GM12801 (cell line): ENCODE data around the gene RPS23.

Experiments used
- CTCF ChIP-seq: IDR thresholded peaks from one replicate; pipeline ENCODE4 v1.5.1; 2011; ENCODE audit warnings: control low read depth; ENCODE audit not compliant: insufficient read length; ENCODE audit errors: extremely low read depth

RPS23 gene

DNA sequence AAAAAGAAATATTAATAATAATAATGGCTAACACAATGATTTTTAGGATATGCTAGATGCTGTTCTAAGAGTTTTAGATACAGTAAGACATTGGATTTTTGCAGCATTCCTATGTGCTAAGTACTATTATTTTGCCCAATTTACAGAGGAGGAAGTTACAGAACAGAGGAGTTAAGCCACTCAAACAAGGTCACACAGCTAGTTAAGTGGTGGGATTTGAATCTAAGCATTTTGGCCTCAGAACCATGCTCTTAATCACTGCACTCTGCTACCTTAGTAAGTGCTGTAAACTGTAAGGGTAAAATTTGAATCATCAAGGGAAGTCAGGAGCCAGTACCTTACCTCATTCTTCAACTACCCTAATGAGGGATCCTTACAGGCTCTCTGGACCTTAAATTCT, 25.4 kb downstream of the RPS23 start:
- TF ChIP-seq CTCF: no peak

DNA sequence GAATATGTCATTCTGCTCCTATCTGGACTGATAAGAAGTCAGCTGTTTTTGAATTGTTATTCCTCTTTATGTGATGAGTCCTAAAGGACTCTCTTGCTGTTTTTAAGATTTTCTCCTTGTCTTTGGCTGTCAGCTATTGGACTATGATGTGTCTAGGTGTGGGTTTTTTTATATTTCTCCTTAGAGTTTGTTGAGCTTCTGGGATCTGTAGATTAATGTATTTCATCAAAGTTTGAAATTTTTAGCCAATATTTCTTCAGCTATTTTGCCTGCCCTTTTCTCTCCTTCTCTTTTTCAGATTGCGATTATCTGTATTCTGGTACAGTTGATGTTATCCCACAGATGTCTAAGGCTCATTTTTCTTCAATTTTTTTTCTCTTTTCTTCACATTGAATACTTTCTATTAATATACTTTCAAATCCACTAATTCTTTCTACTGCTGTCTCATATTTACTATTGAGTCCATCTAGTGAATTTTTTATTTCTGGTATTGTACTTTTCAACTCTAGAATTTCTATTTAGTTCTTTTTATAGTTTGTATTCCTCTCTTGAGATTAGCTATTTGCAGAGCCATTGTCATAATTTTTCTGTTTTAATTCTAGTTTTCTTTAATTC, 31.1 kb downstream of the RPS23 start:
- no peak for TF ChIP-seq CTCF

DNA sequence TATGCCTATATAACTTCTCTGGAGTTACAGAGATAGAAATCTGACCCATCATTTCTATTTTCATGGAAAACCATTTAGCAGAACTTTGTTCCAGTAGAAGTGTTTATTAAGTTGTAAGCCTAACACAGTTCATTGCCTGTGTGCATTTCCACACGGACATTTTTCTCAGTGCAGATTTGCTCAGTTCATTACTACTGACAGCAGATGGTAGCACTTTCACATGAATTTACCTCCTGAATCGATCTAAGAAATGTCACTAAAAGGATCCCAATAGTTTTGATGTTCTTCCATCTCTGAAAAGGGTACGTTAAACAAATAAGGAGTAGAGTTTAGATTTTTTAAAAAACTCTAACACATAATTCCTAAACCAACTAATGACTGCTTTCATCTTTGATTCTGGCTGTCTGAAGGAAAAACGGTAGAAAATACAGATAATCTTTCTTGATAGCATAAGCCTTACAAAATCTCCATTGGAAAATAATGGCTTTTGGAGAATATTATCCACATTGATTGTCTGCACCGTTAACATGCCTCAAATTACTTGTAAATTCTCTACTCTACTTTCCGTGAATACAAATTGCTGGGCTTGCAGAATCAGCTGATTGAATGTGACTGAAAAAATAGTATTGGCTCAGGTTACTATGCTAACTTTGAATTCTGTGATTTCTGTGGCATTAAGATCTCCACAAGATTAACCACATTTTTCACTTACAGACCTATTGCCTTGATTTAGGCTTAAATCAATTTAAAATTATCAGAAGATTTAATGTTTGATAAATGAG, 33.1 kb downstream of the RPS23 start:
- no peak for TF ChIP-seq CTCF

- no peak for TF ChIP-seq CTCF
Observed at GRCh38 chr5:82244151-82244550, 34.0 kb downstream of the RPS23 start.

DNA sequence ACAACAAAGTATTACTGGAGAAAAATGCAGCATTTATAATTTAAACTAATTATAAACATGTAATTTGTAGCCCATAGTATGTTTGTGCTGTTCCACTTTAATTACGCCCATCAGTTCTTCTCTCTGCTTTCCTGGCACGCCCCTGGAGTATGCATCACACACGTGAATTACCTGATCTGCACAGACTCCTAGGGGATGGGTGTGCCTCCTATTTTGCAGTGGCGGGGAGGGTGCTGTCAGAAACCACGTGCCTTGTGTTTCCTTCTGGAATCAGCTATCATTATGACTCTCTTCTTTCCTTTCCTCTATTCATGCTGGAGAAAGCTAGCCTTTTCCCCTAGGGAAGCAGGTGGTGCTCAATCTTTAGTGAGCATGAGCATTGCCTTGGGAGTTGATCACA, 43.3 kb downstream of the RPS23 start:
- TF ChIP-seq CTCF: no peak

DNA sequence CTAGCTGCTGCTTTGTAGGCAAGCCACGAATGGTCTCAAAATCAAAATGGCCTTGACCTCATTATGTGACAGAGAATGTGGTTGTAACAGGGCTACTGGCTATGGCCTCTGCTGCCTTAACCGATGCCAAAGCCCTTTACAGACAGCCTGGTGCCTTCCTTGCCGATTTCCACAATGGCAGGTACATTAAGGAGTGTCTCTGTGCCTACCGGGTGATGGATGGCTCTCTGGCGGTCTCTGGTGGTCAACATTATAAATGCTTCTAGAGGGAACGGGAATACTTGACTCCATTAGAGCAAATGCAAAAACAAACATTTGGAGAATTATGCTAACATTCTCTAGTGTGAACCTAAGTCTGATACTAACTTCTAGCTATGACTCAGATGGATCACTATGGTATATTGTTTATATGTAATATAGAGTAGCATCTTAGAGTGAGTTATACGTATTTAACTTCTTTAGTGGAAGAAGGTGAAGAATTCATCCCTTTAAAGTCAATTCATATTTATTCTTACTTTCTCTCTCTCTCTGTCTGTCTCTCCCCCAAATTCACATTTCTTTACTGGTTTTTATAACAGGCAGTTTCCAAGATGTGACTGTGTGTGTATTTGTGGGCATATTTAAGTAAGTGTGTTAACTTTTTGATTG, 52.5 kb downstream of the RPS23 start:
- no peak for TF ChIP-seq CTCF
